Measurements from ENCODE around the gene FAM78B. TPM values are rescaled to one million over a fixed set of nuclear protein-coding genes. Genes with fewer than 3 reads are reported as not detected.

The FAM78B gene
- total RNA-seq, 1 experiment from 2014 or later = not detected

DNA sequence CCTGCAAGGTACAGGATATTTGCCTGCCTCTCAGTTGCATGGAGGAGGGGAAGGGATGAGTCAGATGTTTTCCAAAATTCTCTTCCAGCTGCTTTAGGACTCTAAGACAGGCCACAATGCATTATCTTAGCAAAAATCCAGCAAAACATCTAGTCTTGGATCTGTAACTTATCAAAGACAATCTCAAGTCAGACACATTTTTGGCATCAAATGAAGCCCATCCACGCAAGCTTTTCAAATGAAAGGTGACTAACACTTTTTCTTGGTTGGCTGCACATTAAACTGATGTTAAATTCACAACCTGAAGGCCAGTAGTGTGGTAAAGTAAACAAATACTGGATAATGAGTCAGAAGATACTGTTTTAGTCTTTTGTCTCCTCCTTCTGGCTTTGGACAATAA lies 21.3 kb downstream of the FAM78B start:
- intact Hi-C loops (cut with micrococcal nuclease; ENCODE audit: unreplicated experiment) = no loop called here
- Histone ChIP-seq H3K4me1 (no peaks in the 10 kb centered on the region), H3K4me3 (ENCODE audit: low read depth, low read length) (no peak overlapping the region), H3K9me3 (no peaks in the 10 kb centered on the region), H3K27me3 (replicated peaks; ENCODE audit: control insufficient read depth, insufficient read depth, low read length) (no peaks in the 10 kb centered on the region; the same call in 1 of the 2 replicates), H3K36me3 (ENCODE audit: control insufficient read depth, insufficient read depth, low read length) (no peaks in the 10 kb centered on the region)
- TF ChIP-seq, protein P1, sequence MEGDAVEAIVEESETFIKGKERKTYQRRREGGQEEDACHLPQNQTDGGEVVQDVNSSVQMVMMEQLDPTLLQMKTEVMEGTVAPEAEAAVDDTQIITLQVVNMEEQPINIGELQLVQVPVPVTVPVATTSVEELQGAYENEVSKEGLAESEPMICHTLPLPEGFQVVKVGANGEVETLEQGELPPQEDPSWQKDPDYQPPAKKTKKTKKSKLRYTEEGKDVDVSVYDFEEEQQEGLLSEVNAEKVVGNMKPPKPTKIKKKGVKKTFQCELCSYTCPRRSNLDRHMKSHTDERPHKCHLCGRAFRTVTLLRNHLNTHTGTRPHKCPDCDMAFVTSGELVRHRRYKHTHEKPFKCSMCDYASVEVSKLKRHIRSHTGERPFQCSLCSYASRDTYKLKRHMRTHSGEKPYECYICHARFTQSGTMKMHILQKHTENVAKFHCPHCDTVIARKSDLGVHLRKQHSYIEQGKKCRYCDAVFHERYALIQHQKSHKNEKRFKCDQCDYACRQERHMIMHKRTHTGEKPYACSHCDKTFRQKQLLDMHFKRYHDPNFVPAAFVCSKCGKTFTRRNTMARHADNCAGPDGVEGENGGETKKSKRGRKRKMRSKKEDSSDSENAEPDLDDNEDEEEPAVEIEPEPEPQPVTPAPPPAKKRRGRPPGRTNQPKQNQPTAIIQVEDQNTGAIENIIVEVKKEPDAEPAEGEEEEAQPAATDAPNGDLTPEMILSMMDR (IDR thresholded peaks at IDR 0.05; ENCODE audit: insufficient read depth in 1 of 2, low read depth in 1 of 2, low read length in 1 of 2, severe bottlenecking in 1 of 2, unreplicated experiment in 1 of 2) = no peak
- ChIA-PET POLR2A (no interaction called here), CTCF (no interaction called here)
- Mint-ChIP-seq H3K9me3 (ENCODE audit: unreplicated experiment) (no peaks in the 10 kb centered on the region), H3K27ac (ENCODE audit: unreplicated experiment) (no peak overlapping the region), H3K4me3 (ENCODE audit: unreplicated experiment) (no peak overlapping the region), H3K4me1 (ENCODE audit: low read depth, unreplicated experiment) (no peaks in the 10 kb centered on the region), H3K36me3 (ENCODE audit: insufficient read depth, unreplicated experiment) (no peaks in the 10 kb centered on the region), H3K27me3 (ENCODE audit: insufficient read depth, unreplicated experiment) (peaks cover 6% of the 10 kb centered on the region)
- no peak for DNase-seq
- BruUV-seq (replicated peaks) = no TSS peak

DNA sequence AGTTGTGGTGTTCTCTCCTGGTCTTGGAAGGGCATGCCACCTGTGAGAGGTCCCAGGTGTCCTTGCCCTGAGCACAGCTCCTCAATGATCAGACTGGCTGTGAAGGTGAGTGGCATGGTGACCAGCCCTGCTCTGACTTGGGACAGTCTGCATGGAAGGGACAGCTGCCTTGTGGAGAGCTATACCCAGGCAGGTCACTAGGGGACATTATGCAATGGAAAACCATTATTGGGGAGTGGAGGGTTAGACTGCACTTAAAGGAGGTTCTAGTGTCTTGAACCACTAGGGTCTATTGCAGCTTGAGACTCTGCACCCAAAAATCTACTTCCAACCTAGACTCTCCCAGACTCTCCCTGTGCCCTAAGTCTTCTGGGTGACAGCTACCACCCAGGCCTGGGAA lies 24.8 kb downstream of the FAM78B start:
- no TSS peak for BruUV-seq (replicated peaks)
- Mint-ChIP-seq H3K27ac (ENCODE audit: unreplicated experiment) (no peak overlapping the region), H3K27me3 (ENCODE audit: insufficient read depth, unreplicated experiment) (peaks cover 9% of the 10 kb centered on the region), H3K9me3 (ENCODE audit: unreplicated experiment) (no peaks in the 10 kb centered on the region), H3K4me3 (ENCODE audit: unreplicated experiment) (no peak overlapping the region), H3K36me3 (ENCODE audit: insufficient read depth, unreplicated experiment) (no peaks in the 10 kb centered on the region), H3K4me1 (ENCODE audit: low read depth, unreplicated experiment) (no peaks in the 10 kb centered on the region)
- ChIA-PET CTCF (no interaction called here), POLR2A (no interaction called here)
- Histone ChIP-seq H3K27me3 (replicated peaks; ENCODE audit: control insufficient read depth, insufficient read depth, low read length) (no peaks in the 10 kb centered on the region; the same call in 1 of the 2 replicates), H3K36me3 (ENCODE audit: control insufficient read depth, insufficient read depth, low read length) (no peaks in the 10 kb centered on the region), H3K9me3 (no peaks in the 10 kb centered on the region), H3K4me1 (no peaks in the 10 kb centered on the region), H3K4me3 (ENCODE audit: low read depth, low read length) (no peak overlapping the region)
- intact Hi-C loops (cut with micrococcal nuclease; ENCODE audit: unreplicated experiment) = no loop called here
- TF ChIP-seq, protein P1 (IDR thresholded peaks at IDR 0.05; ENCODE audit: insufficient read depth in 1 of 2, low read depth in 1 of 2, low read length in 1 of 2, severe bottlenecking in 1 of 2, unreplicated experiment in 1 of 2) = no peak
- DNase-seq = no peak

DNA sequence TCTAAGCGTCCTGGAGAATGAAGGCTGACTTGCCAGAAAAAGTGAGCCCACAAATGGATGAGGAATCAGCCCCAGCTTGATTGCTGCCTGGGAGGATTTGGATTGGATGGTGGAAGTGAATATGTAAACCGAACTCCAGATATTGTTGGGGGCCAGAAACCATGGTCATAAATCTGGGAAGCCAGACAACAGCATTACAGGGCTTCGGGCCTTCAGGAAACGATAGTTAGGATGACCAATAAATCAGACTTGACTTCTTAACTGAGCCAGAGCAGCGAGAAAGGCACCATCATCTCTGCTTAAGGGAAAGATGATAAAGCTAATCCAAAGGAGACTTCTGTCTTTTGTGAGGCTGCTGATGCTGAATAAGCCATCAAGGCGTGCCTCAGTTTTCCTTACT lies 26.6 kb downstream of the FAM78B start:
- Histone ChIP-seq H3K27me3 (replicated peaks; ENCODE audit: control insufficient read depth, insufficient read depth, low read length) (no peaks in the 10 kb centered on the region; the same call in 1 of the 2 replicates), H3K9me3 (no peaks in the 10 kb centered on the region), H3K4me3 (ENCODE audit: low read depth, low read length) (no peak overlapping the region), H3K36me3 (ENCODE audit: control insufficient read depth, insufficient read depth, low read length) (no peaks in the 10 kb centered on the region), H3K4me1 (no peaks in the 10 kb centered on the region)
- POLR2A ChIA-PET = no interaction called here
- H3K4me1 Mint-ChIP-seq (ENCODE audit: low read depth, unreplicated experiment) = no peaks in the 10 kb centered on the region
- BruUV-seq (replicated peaks) = no TSS peak
- DNase-seq = no peak
- intact Hi-C loops (cut with micrococcal nuclease; ENCODE audit: unreplicated experiment) = no loop called here
- H3K27ac Mint-ChIP-seq (ENCODE audit: unreplicated experiment) = no peak overlapping the region
- H3K27me3 Mint-ChIP-seq (ENCODE audit: insufficient read depth, unreplicated experiment) = peaks cover 9% of the 10 kb centered on the region
- no peaks in the 10 kb centered on the region for H3K9me3 Mint-ChIP-seq (ENCODE audit: unreplicated experiment)
- TF ChIP-seq, protein P1 (IDR thresholded peaks at IDR 0.05; ENCODE audit: insufficient read depth in 1 of 2, low read depth in 1 of 2, low read length in 1 of 2, severe bottlenecking in 1 of 2, unreplicated experiment in 1 of 2) = no peak
- no peak overlapping the region for H3K4me3 Mint-ChIP-seq (ENCODE audit: unreplicated experiment)
- CTCF ChIA-PET = no interaction called here
- H3K36me3 Mint-ChIP-seq (ENCODE audit: insufficient read depth, unreplicated experiment) = no peaks in the 10 kb centered on the region
